Ammon's horn (tissue), 1 donor: ENCODE results near the gene THTPA.

Experiments used
- DNase-seq: peaks from one replicate; pipeline ENCODE4 v3.0.0-alpha.2; 2016; ENCODE audit warnings: low spot score

Gene THTPA

GRCh38 chr14:23567186-23568020 is 11.3 kb downstream of the THTPA start, which contains the start of gene AP1G2:
TSS of gene AP1G2 (minus strand) at chr14:23567791. CDS start at chr14:23567314, 477 bp downstream.
- DNase-seq = peak; percentile 74

DNA sequence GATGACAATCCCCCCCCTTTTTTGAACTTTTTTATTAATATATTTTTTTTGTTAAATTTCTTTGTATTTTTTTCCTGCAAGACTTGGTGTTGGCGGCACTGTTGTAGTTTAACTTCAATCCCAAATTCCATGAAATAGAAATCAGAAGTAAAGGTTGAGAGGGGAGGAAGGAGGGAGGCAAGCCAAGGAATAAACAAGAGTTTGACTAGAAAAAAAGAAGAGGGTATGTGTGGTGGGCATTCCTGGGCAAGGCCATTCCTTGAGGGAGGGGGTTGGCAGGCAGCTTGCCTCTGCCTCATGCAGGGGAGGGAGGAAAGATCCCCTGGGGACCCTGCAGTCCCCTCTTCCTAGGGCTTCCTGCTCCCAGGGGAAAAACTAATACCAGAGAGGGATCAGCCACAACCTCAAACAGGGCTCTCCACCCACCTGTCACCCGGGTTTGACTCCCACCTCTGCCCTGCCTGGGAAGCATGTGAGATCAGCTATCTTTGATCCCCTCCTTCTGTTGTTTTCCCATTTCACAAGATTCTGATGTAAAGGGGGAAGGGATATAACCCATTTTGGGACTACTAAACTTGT is 12.0 kb downstream of the THTPA start:
- peak; percentile 4 for DNase-seq

DNA sequence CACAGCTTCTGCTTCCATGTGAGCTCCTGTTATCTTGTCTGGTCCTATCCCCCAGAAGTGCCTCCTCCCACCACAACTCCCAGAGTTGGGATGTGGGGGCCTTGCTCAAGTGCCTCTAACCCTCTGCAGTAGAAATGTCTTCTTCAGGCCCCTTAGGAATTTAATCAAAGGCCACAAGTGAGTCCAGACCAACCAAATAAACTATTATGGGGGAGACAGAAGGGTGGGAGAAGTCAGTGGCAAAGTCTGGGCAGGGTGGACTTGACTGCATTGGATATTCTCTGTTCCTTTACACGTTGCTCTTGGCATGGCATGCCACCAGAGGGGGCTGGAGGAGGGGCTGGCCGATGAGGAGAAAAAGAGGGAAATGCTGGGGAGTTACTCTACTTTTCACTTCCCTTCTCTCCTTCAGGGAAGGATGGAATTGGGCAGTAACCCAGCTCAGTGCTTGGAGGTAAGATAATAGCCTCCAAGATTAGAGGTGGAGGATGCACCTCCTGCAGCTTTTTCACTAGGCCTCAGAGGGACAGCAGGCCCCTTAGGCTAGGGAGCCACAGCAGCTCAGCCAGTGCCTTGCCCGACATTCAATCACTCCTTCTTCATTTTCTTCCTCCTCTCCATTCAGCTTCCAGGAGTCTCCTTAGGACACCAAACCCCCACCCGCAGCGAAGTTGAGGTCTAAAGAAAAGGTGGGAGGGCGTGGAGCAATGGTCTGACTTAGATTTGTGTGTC is 12.7 kb downstream of the THTPA start:
- peak; percentile 52 for DNase-seq

GRCh38 chr14:23569443-23570151 is 13.5 kb downstream of the THTPA start:
- peak; percentile 90 for DNase-seq

GRCh38 chr14:23570806-23571483 is 14.9 kb downstream of the THTPA start:
- peak; percentile 1 for DNase-seq

DNA sequence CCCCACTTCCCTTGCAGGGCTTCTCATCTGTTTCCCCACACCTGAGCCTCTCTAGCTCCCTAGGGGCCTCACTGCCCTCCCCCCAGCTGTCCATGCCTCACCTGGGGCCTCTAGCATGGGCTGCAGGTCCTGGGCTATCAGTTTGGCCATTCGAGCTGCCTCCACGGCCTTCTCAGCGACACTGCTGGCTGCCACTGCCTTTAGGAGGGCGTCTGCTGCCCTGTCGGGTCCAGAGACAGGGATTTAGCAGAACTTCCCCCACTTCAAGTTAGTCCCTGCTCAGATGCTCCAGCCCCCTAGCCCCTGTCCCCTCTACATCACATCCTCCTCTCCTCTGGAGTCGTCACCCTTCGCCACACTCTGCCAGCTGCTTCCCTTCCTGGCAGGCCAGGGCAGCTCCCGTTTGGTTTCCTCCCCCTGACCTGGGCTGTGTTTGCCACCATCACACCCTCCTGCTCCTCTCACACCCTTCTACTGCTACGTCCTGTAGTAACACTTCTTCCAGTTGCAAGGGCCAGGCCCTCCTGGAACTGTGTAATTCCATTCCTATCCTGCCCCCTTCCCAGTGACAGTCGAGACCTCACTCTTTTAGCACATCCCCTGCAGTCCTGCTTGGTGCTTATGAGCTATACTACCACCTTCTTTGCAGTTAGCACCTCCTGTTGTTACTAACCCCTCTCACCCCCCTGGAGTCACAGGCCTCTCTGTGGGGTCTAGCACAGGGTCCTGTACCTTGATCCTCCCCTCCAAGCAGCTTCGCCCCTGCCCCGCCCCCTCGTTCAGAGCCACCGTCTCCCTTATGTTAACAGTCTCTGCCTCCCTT is 15.8 kb downstream of the THTPA start:
- DNase-seq = no peak

GRCh38 chr14:23572524-23572828 is 16.4 kb downstream of the THTPA start:
- DNase-seq = no peak

DNA sequence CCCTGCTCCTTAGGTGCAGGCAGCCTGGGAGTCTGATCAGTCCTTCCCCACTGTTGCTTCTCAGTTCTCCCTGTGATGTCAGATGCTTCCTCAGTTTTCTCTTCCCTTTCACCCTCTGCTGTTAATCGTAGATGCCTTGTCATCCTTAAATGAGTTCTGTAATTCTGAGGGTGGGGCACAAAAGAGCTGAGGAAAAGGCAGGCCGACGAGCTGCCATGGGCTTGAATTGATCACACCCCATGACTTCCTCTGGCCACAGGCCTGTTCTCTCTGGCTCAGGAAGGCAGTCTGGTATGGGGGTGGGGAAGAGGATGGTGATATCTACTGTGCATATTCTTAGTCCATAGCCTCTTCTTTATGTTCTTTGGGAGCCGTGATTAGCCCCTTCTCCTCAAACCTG is 16.8 kb downstream of the THTPA start:
- no peak for DNase-seq

DNA sequence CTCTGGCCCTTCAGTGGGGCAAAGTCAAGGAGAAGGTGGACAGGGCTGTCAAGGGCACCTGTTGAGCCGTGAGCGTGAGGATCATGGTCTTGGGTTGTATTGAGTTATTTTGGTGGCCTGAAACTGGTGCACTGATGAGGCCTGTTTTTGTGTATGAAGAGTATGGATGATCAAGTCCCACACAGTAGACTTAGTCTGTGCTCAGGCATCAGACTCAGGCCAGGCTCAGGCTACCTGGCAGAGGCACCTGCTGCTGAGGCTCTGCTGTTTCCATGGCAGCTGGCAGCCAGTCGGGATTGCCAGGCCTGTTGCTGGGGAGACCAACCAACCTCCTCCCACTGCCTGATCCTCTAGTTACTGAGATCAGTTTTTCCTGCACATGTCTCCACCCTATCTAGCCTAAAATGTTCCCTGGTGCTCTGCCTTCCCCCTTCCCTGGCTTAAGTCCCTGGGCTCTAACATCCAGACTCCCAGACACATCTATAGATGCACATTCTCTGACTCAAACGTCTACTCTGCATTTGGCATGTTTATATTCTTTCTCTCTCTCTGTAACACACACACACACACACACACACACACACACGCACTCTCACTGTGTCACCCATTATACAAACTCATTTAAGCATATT is 17.4 kb downstream of the THTPA start:
- peak; percentile 78 for DNase-seq

DNA sequence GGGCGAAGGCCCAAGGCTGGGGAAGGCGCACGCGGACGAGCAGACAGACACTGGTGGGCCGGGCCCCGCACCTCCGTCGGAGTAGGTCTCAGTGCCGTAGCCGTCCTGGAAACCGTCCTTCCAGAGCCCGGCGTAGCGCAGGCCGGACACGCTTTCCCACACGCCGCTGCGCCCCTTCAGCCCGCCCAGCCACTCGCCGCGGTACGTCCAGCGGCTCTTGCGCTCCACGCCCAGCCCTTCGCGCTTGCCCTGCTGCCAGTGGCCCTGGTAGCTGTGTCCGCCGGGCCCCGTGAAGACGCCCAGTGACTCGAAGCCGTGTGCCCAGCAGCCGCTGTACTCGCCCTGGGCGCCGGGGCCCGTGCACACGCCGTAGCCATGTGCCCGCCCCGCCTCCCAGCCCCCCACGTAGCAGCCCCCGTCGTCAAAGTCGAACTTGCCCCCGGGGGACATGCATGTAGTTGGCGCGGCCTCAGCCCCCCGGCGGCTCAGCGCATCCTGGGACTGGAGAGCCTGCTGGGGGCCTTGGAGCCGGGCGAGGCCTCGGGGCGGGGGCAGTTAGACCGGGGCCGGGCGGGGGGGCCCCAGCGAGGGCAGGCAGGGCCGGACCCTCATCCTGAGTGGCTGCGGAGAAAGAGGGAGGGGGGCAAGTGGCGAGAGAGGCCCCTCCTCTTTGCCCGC is 21.1 kb downstream of the THTPA start:
- DNase-seq = no peak

GRCh38 chr14:23577710-23578392 is 21.8 kb downstream of the THTPA start:
- no peak for DNase-seq

GRCh38 chr14:23578560-23579310 is 22.7 kb downstream of the THTPA start, which contains the start of gene JPH4:
TSS of gene JPH4 (minus strand) at chr14:23578790. CDS start at chr14:23577453, 1,337 bp downstream.
- peak; percentile 78 for DNase-seq

- no peak for DNase-seq
Observed at GRCh38 chr14:23579311-23579630, 23.2 kb downstream of the THTPA start.

DNA sequence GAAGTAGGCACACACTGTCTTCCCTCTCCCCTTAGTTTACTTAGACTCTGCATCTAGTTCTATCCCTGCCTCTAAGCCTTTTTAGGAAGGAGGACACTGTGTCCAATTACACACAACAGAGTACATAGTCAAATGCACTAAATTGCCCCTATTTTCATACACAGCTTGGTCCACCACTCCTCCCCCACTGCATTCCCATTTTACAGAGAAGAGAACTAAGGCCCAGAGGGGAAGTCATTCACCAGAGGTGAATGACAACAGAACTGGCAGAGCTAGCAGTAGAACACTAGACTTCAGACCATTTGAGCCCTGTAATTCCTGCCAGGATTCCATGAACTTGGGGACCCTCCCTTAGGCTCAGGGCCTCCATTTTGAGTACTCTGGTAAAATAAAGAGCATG is 23.7 kb downstream of the THTPA start:
- no peak for DNase-seq

DNA sequence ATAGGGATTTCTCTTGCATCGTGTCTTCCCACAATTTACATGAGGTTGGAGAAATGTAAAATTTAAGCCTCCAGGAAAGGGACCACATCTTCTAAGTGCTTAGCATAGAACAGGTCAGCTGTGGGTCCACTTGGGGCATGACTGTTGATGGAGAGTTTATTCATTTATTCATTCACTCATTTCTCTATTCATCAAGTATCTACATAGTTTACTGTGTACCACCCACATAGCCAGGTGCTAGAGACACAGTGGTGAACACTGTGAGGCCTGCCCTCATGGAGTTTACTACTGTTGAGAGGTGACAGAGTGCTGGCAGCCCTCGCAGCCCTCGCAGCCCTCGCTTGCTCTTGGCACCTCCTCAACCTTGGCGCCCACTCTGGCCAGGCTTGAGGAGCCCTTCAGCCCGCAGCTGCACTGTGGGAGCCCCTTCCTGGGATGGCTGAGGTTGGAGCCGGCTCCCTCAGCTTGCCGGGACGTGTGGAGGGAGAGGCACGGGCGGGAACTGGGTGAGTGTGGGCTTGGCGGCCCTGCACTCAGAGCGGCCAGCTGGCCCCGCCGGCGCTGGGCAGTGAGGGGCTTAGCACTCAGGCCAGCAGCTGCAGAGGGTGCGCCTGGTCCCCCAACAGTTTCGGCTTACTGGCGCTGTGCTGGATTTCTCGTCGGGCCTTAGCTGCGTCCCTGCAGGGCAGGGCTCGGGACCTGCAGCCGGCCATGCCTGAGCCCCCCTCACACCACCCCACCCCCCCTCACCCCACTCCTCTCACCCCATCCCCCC is 24.3 kb downstream of the THTPA start:
- DNase-seq = no peak

- DNase-seq = no peak
Observed at GRCh38 chr14:23580948-23581281, 24.8 kb downstream of the THTPA start.

- no peak for DNase-seq
Observed at GRCh38 chr14:23582906-23583760, 27.1 kb downstream of the THTPA start.
